WI38 (cell line): Measurements from ENCODE around the gene RHOBTB3.

ENCODE experiments used
- H3K4me3 ChIP-seq: 2 replicates; pipeline ENCODE4 v1.5.1; 2011; ENCODE audit warnings: low read depth, mild to moderate bottlenecking, control low read depth, low read length
- CTCF ChIP-seq: IDR thresholded peaks from 2 replicates; pipeline ENCODE4 v1.5.1; 2012; ENCODE audit warnings: low read depth, mild to moderate bottlenecking, control low read depth, low read length

Gene RHOBTB3

DNA sequence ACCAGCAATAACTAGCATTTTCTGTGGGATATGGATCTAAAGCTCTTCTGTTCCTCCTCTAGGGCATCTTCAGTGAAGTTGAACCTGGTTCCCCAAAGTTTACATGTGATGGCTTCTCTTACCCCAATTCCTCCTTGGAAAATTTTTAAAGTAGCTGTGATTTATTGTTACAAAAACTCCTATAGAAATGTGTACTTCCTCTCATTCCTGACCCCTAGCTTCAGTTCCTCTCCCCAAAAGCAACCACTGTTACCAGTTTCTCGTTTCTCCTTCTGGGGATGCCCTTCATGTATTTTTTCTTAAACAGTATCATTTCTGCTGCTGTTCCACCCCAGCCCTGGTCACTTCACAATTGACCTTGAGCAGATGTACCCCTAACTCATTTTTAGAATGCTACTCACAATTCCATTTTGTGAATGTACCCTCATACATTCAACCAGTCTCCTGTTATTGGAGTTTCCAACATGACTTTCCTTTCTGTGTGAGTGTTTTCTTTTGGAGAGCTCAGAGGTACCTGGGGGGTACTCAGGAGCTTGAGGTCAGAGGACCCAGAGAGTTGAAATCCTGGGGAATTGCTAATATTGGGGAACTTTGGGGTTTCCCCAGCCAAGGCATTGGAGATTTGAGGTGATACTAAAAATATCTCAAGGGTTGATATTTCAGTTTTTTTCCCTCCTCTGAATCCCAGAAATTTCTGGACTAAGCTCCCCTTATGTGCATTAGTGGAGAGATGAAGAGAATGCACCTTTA, 110.0 kb downstream of the RHOBTB3 start:
- no peak for TF ChIP-seq CTCF
- no peak overlapping the region for H3K4me3 ChIP-seq

DNA sequence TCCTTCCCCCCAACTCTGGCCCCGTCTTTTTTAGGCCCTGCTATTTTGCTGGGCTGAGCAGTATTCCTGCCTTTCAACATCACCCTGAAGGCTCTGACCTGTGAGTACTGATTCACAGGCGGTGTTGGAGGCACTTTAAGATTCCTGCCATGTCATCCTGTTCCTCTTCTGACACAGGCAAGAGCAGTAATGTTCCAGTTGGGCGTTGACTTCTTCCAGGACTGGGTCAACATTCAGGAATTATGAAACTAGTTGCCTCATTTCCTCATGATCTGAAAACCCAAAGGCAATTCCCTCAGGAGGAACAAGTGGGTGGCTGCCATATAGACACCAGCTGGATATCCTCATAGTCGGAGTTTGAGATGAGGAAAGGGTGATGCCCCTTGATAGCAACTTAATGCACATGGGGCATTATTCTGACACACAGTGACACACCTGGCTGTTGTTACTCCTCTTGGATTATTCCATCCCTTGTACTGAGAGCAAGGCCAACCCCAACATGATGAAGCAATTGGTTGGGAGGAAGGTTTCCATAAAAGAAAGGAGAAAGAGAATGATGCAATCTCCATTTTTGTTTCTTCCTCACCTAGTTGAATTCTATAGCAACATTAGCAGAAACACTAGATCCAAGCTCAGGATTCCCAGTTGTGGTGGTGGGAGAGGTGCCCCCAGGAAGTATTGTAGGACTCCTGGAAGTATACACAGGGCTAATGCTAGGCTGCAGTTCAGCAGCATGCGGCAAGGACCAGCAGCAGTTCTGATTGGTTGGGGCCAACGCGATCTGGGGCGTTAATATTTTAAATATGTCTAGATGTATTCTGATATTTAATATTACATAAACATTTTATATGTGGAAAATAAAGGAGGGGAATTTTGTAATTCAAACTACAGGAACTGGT, 111.0 kb downstream of the RHOBTB3 start:
- no peak overlapping the region for H3K4me3 ChIP-seq
- TF ChIP-seq CTCF = no peak

DNA sequence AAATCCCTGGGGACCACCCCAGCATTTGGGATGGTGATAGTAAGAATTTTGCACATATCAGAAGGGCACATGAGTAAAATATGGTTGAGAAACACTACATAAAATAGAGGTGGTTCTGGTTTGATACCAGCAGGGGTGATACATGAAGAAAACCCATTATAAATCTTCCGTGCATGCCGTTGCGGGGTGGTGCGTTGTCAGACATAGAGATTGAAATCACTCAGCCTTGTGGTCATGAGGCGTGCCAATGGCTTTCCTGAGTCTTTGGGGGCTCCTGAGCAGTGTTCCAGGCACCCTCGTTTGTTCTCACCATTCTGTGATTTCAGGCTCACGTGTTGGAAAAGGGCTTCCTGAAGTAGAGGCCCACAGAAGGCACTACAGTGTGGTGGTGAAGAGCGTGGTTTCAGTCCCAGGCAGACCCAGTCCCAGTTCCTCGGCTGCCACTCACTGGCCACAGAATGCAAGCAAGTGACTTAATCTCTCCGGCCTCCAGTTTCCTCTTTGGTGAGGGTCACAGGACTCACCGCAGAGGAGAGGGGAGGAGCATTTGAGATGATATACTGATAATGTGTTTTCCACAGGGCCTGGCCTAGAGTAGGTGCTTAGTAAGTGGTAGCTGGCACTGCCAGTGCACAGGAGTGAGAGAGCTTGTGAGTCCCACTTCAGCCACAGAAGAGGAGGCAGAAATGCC, 111.9 kb downstream of the RHOBTB3 start:
- H3K4me3 ChIP-seq = no peak overlapping the region
- peak; percentile 28; the same call in 1 of the 2 replicates for TF ChIP-seq CTCF

GRCh38 chr5:95843733-95844223, 112.6 kb downstream of the RHOBTB3 start:
- no peak for TF ChIP-seq CTCF

DNA sequence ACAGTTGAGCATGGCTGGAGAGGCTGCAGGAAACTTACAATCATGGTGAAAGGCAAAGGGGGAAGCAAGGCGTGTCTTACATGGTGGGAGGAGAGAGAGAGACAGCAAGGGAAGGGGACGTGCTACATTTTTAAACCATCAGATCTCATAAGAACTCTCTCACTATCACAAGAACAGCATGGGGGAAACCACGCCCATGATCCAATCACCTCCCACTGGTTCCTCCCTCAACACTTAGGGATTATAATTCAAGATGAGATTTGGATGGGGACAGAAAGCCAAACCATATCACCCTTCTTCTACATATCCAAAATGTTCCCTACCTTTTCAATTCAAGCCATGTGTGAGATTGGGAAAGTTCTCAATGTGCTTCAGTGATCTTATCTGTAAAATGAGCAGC, 114.3 kb downstream of the RHOBTB3 start:
- no peak for TF ChIP-seq CTCF
- no peak overlapping the region for H3K4me3 ChIP-seq

More at GRCh38 chr5:95843733-95844223, 112.6 kb downstream of the RHOBTB3 start:
- H3K4me3 ChIP-seq = no peak overlapping the region
